Keratinocyte (primary cell): Measurements from ENCODE around the gene UBE2R2. TPM values are rescaled to one million over a fixed set of nuclear protein-coding genes. Genes with fewer than 3 reads are reported as not detected.

ENCODE experiments used
- polyA plus RNA-seq, 5 experiments: library from polyadenylated mRNA; depleted of rRNA in 3 of 5; stranded (reverse) in 3 of 5; stranded (forward) in 1 of 5; unstranded in 1 of 5; fragments of >200 nt; gene quantifications; 1 replicate in 1 of 5; 2 replicates in 3 of 5; 3 replicates in 1 of 5; pipeline versions ENCODE4 v1.2.1 to v1.2.3, GENCODE V29; 2011 to 2012; ENCODE audit warnings: missing spikeins in 2 of 5, low read depth in 1 of 5, low replicate concordance in 1 of 5
- small RNA-seq, 3 experiments: library from RNA; depleted of rRNA; stranded (forward); fragments of <200 nt; gene quantifications; one replicate each; pipeline ENCODE3, GENCODE V24; 2012; ENCODE audit warnings: low read depth in 3 of 3, low replicate concordance in 1 of 3; ENCODE audit not compliant: insufficient read length in 3 of 3

The UBE2R2 gene
- polyA plus RNA-seq, 1 donor (not counting 4 experiments of a cell fraction or from before 2014, with no cell fraction given) = 20.5 TPM

Small RNA genes lying within 50 kb of the gene (small RNA-seq; reads per million reads assigned to genes)
- gene RF00019 (0 reads per million in 3 experiments), gene RNU4ATAC11P (0 reads per million in 3 experiments), gene SNORD121A (3.0 to 53.9 (median 24.6) reads per million in 3 experiments), gene SNORD121B (0 reads per million in 3 experiments)

Other genes starting within 250 kb of the UBE2R2 start
- 5.9 to 34.6 TPM (median 9.1 TPM) in 3 replicates for gene PRSS3, start 21.6 kb upstream of the UBE2R2 start, polyA plus RNA-seq
- gene UBAP2, start 231.7 kb downstream of the UBE2R2 start, polyA plus RNA-seq = 16.3 to 20.7 TPM (median 17.0 TPM) in 3 replicates